Inflammatory macrophage (primary cell): Measurements from ENCODE around the gene ODC1.
"Not testable (repeated sequence)": the region's sequence is repeated elsewhere in the genome, so short reads cannot be mapped to it uniquely, and the experiment has no call there.

Experiments used
- DNase-seq, 2 donors: peaks; one replicate each; pipeline ENCODE4 v3.0.0-alpha.2; 2020 to 2022

ODC1 gene

DNA sequence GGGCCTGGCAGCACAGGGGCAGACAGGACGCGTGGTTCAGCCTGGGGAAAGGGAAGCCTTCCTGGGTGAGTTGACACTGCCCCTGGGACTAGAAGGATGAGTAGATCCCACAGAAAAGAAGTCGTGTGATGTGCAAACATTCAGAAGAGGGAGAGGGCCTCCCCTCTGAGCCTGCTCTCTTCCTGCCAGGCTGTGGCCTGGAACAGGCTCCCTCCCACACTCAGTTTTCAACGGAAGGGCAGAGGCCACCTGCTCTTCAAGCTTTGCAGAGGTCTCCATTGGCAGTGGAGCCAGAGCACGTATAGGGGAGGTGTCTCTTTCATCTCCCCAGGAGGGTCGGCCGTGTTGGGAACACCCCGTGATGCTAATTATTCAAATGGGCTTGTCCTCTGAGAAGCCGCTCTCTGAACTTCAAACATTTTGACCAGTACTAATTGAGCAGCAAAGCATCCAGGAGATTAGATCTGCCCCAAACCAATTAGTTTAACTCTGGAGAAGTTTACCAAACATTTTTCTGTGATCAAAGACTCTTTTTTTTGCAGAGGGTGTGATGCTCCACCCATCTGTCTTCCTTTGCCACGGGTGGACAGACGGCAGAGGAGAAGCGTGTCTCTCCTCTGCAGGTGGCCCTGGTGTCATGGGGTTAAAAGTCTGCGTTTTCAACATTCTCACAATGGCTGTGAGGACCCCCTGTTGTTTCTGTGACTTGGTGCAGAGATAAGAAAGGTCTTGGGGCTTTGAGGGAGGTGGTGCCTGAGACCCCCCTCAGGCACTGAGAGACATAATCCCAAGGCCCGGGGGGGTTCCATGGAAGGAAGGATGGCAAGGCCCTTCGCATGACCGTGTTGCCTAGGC is 29.5 kb upstream of the ODC1 start:
- no peak for DNase-seq

- no peak for DNase-seq
Observed at GRCh38 chr2:10476723-10477442, 28.8 kb upstream of the ODC1 start.

- no peak for DNase-seq
Observed at GRCh38 chr2:10475811-10476660, 27.9 kb upstream of the ODC1 start.

DNA sequence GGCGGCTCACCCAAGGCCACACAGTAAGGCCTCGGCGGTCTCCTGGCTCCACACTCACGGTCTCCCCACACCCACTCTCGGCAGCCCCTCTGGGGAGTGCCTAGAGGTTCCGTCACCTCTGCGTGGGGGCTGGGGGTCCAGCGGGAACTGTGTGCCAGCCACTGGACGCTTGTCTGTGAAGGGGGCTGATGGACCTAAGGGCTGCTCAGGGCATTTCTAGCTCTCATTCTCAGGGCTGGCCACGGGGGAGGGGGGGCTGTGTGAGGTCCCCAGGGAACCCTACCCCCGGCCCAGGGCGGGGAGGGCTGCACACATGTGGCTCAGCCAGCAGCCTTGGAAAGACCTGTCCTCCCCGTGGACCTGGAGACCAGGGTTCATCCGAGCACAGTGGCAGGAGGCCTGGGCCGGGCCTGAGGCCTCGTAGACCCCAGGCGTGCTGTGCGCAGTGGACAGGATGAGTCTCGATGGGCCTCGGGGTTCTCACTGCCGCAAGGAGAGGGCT is 27.1 kb upstream of the ODC1 start:
- no peak for DNase-seq

DNA sequence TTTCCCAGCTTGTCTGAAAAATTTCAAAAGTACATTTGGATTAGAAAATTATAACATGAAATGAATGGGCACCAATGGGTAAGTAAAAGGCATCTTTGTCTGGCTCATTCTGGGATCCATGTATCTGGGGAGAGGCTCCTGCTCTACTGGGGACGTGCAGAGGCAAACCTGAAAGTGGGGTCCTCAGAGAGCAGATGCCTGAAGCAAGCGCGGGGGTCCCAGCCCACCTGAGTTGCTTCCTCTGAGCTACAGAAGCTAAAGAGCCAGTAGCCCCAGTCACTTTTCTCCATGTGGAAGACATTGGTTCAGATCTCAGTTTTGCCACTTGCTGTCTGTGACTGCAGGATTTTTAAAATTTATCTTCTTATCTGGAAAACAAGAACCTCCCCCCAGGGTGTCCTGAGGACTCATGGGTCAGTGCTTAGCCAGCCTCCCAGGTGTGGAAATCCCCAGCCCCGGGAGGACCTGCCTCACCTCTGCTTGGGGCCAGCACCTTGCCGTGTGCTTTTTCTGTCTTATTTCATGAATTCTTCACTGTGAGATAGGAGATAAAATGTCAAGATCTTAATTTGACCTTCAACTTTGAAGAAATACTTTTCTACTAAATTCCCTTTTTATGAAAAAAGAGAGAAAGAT is 25.1 kb upstream of the ODC1 start:
- no peak for DNase-seq

- no peak for DNase-seq
Observed at GRCh38 chr2:10471955-10472354, 23.8 kb upstream of the ODC1 start.

GRCh38 chr2:10471046-10471571 is 23.0 kb upstream of the ODC1 start:
- DNase-seq: no peak

GRCh38 chr2:10469955-10470608 is 22.0 kb upstream of the ODC1 start:
- DNase-seq: no peak

DNA sequence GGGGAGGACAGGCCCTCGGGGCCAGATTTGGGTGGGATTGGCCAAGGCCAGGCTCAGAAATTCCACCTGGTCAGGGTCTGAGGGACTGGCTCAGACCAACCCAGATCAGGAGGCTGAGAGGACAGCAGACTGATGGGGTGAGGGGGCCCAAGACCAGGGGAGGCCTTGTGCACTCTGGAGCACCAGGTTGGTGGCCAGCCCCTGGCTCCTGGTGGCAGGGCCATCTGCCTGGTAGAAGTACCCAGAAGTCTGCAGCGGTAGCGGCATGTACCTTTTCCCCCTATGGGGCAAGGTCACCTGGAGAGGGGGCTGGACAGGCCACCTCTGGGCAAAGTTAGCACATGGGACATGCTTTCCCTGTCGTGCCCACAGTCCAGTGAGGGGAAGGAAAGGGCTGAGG is 21.2 kb upstream of the ODC1 start:
- no peak for DNase-seq

- no peak for DNase-seq
Observed at GRCh38 chr2:10467401-10467800, 19.3 kb upstream of the ODC1 start.

DNA sequence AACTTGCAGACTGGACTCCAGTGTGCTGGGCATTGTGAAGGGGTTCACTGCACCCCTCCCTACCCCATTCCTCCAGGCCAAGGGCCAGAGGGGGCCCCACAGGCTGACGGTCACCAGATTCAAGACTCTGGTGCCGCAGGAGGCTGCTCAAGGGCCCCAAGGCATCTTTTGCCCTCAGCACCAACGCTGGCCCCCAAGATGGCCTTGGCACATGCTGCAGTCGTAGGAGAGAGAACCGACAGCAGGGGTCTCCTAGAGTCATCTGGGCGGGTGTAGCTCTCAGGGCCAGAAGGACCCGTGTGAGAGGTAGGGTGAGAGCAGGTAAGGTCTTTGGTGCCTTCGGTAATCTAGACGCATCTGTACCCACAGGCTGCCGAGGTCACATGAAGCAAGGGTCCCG is 18.7 kb upstream of the ODC1 start:
- DNase-seq: no peak

GRCh38 chr2:10465910-10466309 is 17.8 kb upstream of the ODC1 start:
- DNase-seq: no peak

DNA sequence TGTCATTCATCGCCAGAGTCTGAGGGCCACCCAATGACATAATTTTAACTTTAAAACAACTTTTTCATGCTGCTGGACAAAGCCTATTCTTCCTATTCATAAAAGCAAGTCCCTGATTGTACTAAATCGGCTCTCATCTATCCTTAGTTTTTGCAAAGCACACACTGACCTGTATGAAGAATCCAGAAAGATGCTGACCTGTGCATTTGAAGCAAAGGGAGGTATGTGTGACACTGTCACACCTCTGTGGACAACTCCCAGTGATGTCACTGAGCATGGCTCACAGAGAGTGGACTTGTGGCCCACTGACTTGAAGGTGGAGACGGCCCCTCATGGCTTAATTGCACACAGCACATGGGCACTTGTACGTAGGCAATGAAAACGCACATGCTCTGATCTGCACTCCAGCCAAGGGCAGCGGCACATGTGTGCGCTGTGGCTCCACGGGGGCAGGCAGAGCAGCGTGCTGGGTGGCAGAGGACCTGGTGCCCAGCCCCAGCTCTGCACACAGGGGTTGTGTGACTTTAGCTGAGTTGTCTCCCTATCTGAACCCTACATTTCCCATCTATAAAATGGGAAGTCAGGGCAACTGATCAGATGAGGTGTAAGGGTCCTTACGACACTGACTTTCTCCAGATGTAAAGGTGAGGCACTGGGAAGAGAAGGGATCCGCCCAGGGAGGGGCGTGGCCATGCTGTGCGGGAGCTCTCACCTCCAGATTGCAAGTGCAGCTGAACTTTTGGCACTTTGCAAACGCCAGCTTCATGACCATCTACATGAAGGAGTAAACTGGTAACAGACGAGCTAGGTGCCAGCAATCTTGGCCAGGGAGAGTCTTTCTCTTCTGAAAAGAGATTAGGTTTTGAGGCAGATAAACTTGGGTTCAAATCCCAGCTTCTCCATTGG is 14.3 kb upstream of the ODC1 start:
- DNase-seq: no peak

DNA sequence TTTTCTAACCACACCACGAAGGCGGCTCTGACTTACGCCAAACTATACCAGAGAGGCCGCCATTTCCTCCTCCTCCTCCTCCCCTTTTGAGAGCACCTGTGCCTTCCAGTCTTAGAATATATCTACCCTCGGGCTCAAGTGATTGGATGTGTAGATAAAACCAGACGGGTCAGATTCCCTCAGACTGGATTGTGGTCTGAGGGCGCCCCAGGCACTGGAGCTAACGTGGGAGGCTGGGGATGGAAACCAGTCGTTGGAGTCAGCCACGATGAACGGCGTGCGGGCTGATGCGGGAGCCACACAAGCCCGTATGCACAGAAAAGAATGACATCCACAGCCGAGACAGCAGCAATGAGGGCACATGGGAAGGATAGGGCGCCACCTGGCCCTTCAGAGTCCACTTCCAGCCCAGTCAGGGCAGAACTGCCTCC is 12.3 kb upstream of the ODC1 start:
- no peak for DNase-seq

- DNase-seq: no peak
Observed at GRCh38 chr2:10457846-10458598, 9.9 kb upstream of the ODC1 start.

- DNase-seq: not testable (repeated sequence)
Observed at GRCh38 chr2:10457195-10457594, 9.1 kb upstream of the ODC1 start.

DNA sequence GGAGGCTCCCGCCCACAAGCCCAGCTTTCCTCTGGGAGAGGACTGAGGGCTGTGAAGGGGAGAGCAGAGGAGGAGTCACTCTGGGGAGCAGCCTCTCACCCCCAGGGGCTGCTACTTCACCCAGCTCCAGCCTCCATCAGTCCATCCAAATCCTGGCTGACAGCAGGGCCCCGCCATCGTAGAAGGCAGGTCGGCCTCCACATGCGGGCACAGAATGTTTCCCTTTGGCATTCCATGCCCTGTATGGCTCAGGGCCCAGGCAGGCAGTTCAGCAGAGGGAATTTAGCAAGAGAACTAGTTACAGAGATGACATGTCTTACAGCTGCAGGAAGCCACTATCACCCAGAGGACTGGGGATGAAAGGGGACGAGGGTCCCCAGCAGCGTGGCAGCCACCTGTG is 6.4 kb upstream of the ODC1 start:
- DNase-seq: no peak

DNA sequence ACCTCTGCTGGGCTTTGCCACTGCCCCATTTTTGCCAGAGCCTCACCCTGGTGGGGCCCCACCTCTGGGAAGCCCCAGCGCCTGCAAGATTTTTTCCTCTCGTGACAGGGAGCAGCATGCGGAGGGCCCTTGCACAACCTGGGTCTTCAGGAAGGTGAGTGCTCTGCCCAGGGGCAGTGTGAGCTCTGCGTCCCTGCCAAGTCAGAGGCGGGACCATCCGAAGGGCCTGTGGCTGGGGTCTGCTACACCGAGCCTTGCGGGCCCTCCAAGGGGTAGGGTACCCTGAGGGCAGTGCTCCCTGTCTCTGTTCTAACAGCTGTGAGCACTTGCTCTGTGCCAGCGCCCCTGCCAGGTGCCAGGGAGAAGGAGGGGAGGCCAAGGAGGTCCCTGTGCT is 5.8 kb upstream of the ODC1 start:
- no peak for DNase-seq
